ENCODE measurements around the gene RIN2. TPM values are rescaled to one million over a fixed set of nuclear protein-coding genes. Genes with fewer than 3 reads are reported as not detected.

RIN2 gene
- total and polyA plus RNA-seq, 7 donors, result 4.4 to 33.4 (median 18.9) TPM

DNA sequence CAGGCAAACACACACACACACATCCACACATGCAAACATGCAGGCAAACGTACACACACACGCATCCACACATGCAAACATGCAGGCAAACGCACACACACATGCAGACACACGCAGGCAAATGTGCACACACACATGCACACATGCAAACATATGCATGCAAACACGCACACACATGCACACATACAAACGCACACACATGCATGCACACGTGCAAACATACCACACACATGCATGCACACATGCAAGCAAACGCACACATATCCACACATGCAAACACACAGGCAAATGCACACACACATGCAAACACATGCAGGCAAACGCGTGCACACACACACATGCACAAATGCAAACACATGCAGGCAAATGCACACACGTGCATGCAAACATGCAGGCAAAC lies 46.9 kb upstream of the RIN2 start:
- Histone ChIP-seq H3K4me1 (no peaks in the 10 kb centered on the region), H3K27ac (no peak overlapping the region), H3K36me3 (ENCODE audit: insufficient read depth in 1 of 2, low read depth in 1 of 2) (no peaks in the 10 kb centered on the region), H3K27me3 (ENCODE audit: insufficient read depth in 3 of 3, low read length in 2 of 3) (no peaks in the 10 kb centered on the region), H3K9me3 (no peaks in the 10 kb centered on the region), H3K4me3 (no peak overlapping the region)
- ATAC-seq, result no peak
- 88 to 96% (median 90%) methylated on average over 11 of the region's 11 CpGs for WGBS, 3 donors
- intact Hi-C loops (cut with DNase I), result no loop called here
- TF ChIP-seq, protein P1, sequence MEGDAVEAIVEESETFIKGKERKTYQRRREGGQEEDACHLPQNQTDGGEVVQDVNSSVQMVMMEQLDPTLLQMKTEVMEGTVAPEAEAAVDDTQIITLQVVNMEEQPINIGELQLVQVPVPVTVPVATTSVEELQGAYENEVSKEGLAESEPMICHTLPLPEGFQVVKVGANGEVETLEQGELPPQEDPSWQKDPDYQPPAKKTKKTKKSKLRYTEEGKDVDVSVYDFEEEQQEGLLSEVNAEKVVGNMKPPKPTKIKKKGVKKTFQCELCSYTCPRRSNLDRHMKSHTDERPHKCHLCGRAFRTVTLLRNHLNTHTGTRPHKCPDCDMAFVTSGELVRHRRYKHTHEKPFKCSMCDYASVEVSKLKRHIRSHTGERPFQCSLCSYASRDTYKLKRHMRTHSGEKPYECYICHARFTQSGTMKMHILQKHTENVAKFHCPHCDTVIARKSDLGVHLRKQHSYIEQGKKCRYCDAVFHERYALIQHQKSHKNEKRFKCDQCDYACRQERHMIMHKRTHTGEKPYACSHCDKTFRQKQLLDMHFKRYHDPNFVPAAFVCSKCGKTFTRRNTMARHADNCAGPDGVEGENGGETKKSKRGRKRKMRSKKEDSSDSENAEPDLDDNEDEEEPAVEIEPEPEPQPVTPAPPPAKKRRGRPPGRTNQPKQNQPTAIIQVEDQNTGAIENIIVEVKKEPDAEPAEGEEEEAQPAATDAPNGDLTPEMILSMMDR (IDR thresholded peaks at IDR 0.05), result no peak
- no peak for DNase-seq

DNA sequence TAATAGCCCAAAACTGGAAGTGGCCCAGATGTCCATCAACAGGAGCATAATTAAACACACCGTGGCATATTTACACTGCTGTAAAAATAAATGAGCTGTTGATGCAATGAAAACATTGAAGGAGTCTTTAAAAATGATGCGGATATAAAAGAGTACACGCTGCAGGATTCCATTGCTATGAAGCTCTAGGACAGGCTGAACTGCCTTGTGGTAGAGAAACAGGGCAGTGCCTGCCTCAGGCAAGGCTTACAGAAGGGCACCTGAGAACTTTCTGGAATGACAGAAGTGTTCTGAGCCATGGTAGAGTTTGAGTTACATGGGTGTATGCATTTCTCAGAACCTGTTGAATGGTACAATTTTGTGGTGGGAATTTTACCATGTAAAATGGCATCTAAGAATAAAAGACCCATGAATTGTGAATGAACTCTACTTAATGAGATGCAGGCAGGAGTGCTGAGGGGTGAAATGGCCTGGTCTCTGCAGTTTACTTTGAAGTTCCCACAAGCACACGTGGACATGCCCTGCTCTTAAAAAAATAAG lies 45.3 kb upstream of the RIN2 start:
- no peaks in the 10 kb centered on the region for H3K27me3 ChIP-seq (ENCODE audit: insufficient read depth in 3 of 3, low read length in 2 of 3)
- intact Hi-C loops (cut with DNase I), result no loop called here
- no peaks in the 10 kb centered on the region for H3K4me1 ChIP-seq
- no peaks in the 10 kb centered on the region for H3K36me3 ChIP-seq (ENCODE audit: insufficient read depth in 1 of 2, low read depth in 1 of 2)
- H3K4me3 ChIP-seq, result no peak overlapping the region
- DNase-seq (no peak), ATAC-seq (no peak)
- WGBS, 3 donors, result 66 to 80% (median 72%) methylated on average over 4 of the region's 4 CpGs
- H3K27ac ChIP-seq, result no peak overlapping the region
- TF ChIP-seq, protein P1 (IDR thresholded peaks at IDR 0.05), result no peak
- H3K9me3 ChIP-seq, result no peaks in the 10 kb centered on the region

DNA sequence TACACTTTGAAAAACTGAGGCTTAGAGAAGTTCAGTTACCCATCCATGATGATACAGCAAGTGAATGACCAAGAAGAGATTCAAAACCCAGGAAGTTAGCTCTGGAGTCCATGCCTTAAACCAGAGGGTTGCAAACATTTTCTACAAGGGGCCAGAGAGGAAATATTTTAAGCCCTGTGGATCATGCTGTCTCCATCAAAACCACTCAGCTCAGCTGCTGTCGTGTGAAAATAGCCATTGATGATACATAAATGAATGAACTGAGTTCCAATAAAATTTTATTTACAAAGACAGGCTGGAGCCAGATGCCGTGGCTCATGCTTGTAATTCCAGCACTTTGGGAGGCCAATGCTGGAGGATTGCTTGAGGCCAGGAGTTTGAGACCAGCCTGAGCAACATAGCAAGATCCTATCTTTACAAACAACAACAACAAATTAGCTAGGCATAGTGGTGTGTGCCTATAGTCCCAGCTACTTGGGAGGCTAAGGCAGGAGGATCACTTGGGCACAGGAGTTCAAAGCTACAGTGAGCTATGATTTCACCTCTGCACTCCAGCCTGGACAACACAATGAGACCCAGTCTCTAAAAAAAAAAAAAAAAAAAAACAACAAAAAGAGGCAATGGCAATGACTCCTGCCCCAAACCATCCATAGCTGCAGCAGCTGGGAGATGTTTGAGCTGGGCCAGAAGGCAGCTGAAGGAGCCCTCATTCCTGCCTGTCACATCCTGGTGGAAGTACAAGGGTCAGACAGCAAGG lies 44.1 kb upstream of the RIN2 start:
- Histone ChIP-seq H3K4me1 (no peaks in the 10 kb centered on the region), H3K9me3 (no peaks in the 10 kb centered on the region), H3K36me3 (ENCODE audit: insufficient read depth in 1 of 2, low read depth in 1 of 2) (no peaks in the 10 kb centered on the region), H3K27me3 (ENCODE audit: insufficient read depth in 3 of 3, low read length in 2 of 3) (no peaks in the 10 kb centered on the region), H3K4me3 (no peak overlapping the region), H3K27ac (no peak overlapping the region)
- ATAC-seq (no peak), DNase-seq (no peak)
- TF ChIP-seq, protein P1 (IDR thresholded peaks at IDR 0.05), result no peak
- intact Hi-C loops (cut with DNase I), result no loop called here
- WGBS, 3 donors, result 75 to 87% (median 78%) methylated on average over 2 of the region's 2 CpGs

DNA sequence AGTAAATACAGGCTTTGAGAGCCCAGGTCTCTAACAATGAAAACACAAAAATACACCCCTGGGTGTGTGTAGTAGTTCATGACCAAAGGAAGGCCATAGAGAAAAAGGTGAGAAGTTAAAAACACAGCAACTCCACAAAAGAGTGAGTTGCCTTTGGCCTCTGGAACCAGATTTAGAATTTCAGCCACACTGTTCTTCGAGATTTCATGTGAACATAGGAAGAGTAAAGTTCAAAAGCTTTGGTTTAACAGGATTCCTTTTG lies 43.5 kb upstream of the RIN2 start:
- no peaks in the 10 kb centered on the region for H3K4me1 ChIP-seq
- ATAC-seq, result no peak
- 84 to 87% (median 87%) methylated on average over 1 of the region's 1 CpG for WGBS, 3 donors

More for the DNA sequence above, 43.5 kb upstream of the RIN2 start:
- no peak for DNase-seq
- Histone ChIP-seq H3K4me3 (no peak overlapping the region), H3K36me3 (ENCODE audit: insufficient read depth in 1 of 2, low read depth in 1 of 2) (no peaks in the 10 kb centered on the region), H3K9me3 (no peaks in the 10 kb centered on the region), H3K27me3 (ENCODE audit: insufficient read depth in 3 of 3, low read length in 2 of 3) (no peaks in the 10 kb centered on the region), H3K27ac (no peak overlapping the region)
- intact Hi-C loops (cut with DNase I), result no loop called here
- TF ChIP-seq, protein P1 (IDR thresholded peaks at IDR 0.05), result no peak

Measured in psoas muscle (tissue), 8 donors.